NOMO-1 treated with DMSO at 0.1 percent for 48 hours (cell line): ENCODE data around the gene ANKRD66.
"Not testable (repeated sequence)": the region's sequence is repeated elsewhere in the genome, so short reads cannot be mapped to it uniquely, and the experiment has no call there.

Experiments
- DNase-seq: peaks from one replicate; lab custom pipeline; 2025; ENCODE audit not compliant: unreplicated experiment; lab: John Stamatoyannopoulos, UW

Gene ANKRD66

GRCh38 chr6:46751658-46752057 lies 4.9 kb downstream of the ANKRD66 start:
- no peak for DNase-seq

- DNase-seq: no peak
These were observed 9.1 kb downstream of the ANKRD66 start for GRCh38 chr6:46755865-46756264.

- DNase-seq: no peak
These were observed 9.9 kb downstream of the ANKRD66 start for GRCh38 chr6:46756469-46757213.

- no peak for DNase-seq
These were observed 10.5 kb downstream of the ANKRD66 start for GRCh38 chr6:46757214-46757596.

GRCh38 chr6:46758960-46759753 lies 12.4 kb downstream of the ANKRD66 start:
- no peak for DNase-seq

- no peak for DNase-seq
These were observed 14.2 kb downstream of the ANKRD66 start for GRCh38 chr6:46760925-46761324.

- DNase-seq: no peak
These were observed 16.7 kb downstream of the ANKRD66 start for GRCh38 chr6:46763466-46763865.

- DNase-seq: not testable (repeated sequence)
These were observed 17.5 kb downstream of the ANKRD66 start for GRCh38 chr6:46764280-46764679.

GRCh38 chr6:46764961-46765360 lies 18.2 kb downstream of the ANKRD66 start:
- no peak for DNase-seq

GRCh38 chr6:46772016-46772415 lies 25.3 kb downstream of the ANKRD66 start:
- peak; percentile 36 for DNase-seq

GRCh38 chr6:46772762-46773161 lies 26.0 kb downstream of the ANKRD66 start:
- peak; percentile 99 for DNase-seq

- peak; percentile 74 for DNase-seq
These were observed 26.6 kb downstream of the ANKRD66 start for GRCh38 chr6:46773201-46773855.

GRCh38 chr6:46774736-46775135 lies 28.0 kb downstream of the ANKRD66 start:
- DNase-seq: not testable (repeated sequence)

GRCh38 chr6:46776070-46776712 lies 29.5 kb downstream of the ANKRD66 start:
- no peak for DNase-seq

- no peak for DNase-seq
These were observed 31.0 kb downstream of the ANKRD66 start for GRCh38 chr6:46777476-46778346.

- DNase-seq: peak; percentile 56
These were observed 35.0 kb downstream of the ANKRD66 start for GRCh38 chr6:46781478-46782378.

- DNase-seq: no peak
These were observed 37.8 kb downstream of the ANKRD66 start for GRCh38 chr6:46784535-46784934.

- no peak for DNase-seq
These were observed 41.3 kb downstream of the ANKRD66 start for GRCh38 chr6:46787871-46788540.

- DNase-seq: no peak
These were observed 42.1 kb downstream of the ANKRD66 start for GRCh38 chr6:46788791-46789190.
